Activated CD8-positive, alpha-beta memory T cell treated with anti-CD3 and anti-CD28 coated beads for 1 hour (primary cell): ENCODE results near the gene MMP11.

Source experiments
- DNase-seq, 2 donors: peaks; one replicate each; pipeline ENCODE4 v3.0.0-alpha.2; 2020; ENCODE audit warnings: low read depth in 1 of 2; ENCODE audit errors: extremely low read depth in 1 of 2

The MMP11 gene

GRCh38 chr22:23827351-23827995, 54.8 kb downstream of the MMP11 start:
- DNase-seq, result no peak

- no peak for DNase-seq
Measured at GRCh38 chr22:23828800-23829680, 56.4 kb downstream of the MMP11 start.

- DNase-seq, result no peak
Measured at GRCh38 chr22:23829845-23830372, 57.3 kb downstream of the MMP11 start.

- no peak for DNase-seq
Measured at GRCh38 chr22:23831261-23831660, 58.6 kb downstream of the MMP11 start.

GRCh38 chr22:23831781-23832180, 59.1 kb downstream of the MMP11 start:
- DNase-seq, result no peak

- DNase-seq, result no peak
Measured at GRCh38 chr22:23832226-23833016, 59.8 kb downstream of the MMP11 start.

GRCh38 chr22:23833017-23833751, 60.5 kb downstream of the MMP11 start:
- DNase-seq, result no peak
